OCI-LY3 (cell line): Measurements from ENCODE around the gene KDM4C.

Experiments used
- H2AFZ ChIP-seq: fragments of 200-600, 300-600 bp; shearing (Covaris generic); 2 replicates; pipeline ENCODE4 v1.6.0; 2014; ENCODE audit warnings: antibody characterized with exemption, low read depth, low read length
- H3K27ac ChIP-seq: fragments of 200-600, 300-600 bp; sonication (generic); 2 replicates; pipeline ENCODE4 v1.5.1; 2014; ENCODE audit warnings: mild to moderate bottlenecking, low read length, moderate library complexity, mixed read lengths
- H3K27me3 ChIP-seq: fragments of 200-600, 300-600 bp; sonication (generic); 2 replicates; pipeline ENCODE4 v1.6.1; 2014; ENCODE audit warnings: low read depth, low read length, mixed read lengths
- H3K36me3 ChIP-seq: fragments of 200-600, 300-600 bp; sonication (generic); replicated peaks from 2 replicates; pipeline ENCODE3; 2014; ENCODE audit warnings: low read depth, low read length, mixed read lengths
- H3K4me1 ChIP-seq: fragments of 300-600, 200-600 bp; sonication (generic); 2 replicates; pipeline ENCODE4 v1.6.1; 2014; ENCODE audit warnings: low read length, mixed read lengths
- H3K4me2 ChIP-seq: fragments of 200-600, 300-600 bp; sonication (generic); 2 replicates; pipeline ENCODE4 v1.6.1; 2014; ENCODE audit warnings: low read length, mixed read lengths
- H3K4me3 ChIP-seq: fragments of 300-600, 200-600 bp; sonication (generic); 2 replicates; pipeline ENCODE4 v1.5.1; 2014; ENCODE audit warnings: antibody characterized with exemption, mild to moderate bottlenecking, low read length, moderate library complexity
- H3K79me2 ChIP-seq: fragments of 300-600, 200-600 bp; shearing (Covaris generic); 2 replicates; pipeline ENCODE4 v1.6.1; 2014; ENCODE audit warnings: mild to moderate bottlenecking, low read length, mixed read lengths
- H3K9ac ChIP-seq: fragments of 300-600, 200-600 bp; shearing (Covaris generic); 2 replicates; pipeline ENCODE4 v1.6.0; 2014; ENCODE audit warnings: mild to moderate bottlenecking, low read length, moderate library complexity
- H3K9me3 ChIP-seq: fragments of 200-600, 300-600 bp; shearing (Covaris generic); 2 replicates; pipeline ENCODE4 v1.6.1; 2014; ENCODE audit warnings: low read length, mixed read lengths; ENCODE audit not compliant: insufficient read depth
- H4K20me1 ChIP-seq: fragments of 200-600, 300-600 bp; sonication (generic); 2 replicates; pipeline ENCODE4 v1.6.1; 2016; ENCODE audit warnings: low read length, mixed read lengths; ENCODE audit not compliant: insufficient read depth
- EZH2phosphoT487 ChIP-seq: fragments of 200-600 bp; shearing (Covaris generic); IDR thresholded peaks from 2 replicates; pipeline ENCODE4 v1.6.1; 2018; ENCODE audit warnings: antibody characterized with exemption, mixed run types, low read depth
- TF ChIP-seq, protein P1 (sequence below): fragments of 200-600, 300-600 bp; sonication (generic); IDR thresholded peaks from 2 replicates; pipeline ENCODE4 v1.5.1; 2014; ENCODE audit warnings: antibody characterized with exemption, low read length, low read depth

Gene KDM4C

GRCh38 chr9:6936103-6936502 lies 178.3 kb downstream of the KDM4C start:
- TF ChIP-seq, protein P1, sequence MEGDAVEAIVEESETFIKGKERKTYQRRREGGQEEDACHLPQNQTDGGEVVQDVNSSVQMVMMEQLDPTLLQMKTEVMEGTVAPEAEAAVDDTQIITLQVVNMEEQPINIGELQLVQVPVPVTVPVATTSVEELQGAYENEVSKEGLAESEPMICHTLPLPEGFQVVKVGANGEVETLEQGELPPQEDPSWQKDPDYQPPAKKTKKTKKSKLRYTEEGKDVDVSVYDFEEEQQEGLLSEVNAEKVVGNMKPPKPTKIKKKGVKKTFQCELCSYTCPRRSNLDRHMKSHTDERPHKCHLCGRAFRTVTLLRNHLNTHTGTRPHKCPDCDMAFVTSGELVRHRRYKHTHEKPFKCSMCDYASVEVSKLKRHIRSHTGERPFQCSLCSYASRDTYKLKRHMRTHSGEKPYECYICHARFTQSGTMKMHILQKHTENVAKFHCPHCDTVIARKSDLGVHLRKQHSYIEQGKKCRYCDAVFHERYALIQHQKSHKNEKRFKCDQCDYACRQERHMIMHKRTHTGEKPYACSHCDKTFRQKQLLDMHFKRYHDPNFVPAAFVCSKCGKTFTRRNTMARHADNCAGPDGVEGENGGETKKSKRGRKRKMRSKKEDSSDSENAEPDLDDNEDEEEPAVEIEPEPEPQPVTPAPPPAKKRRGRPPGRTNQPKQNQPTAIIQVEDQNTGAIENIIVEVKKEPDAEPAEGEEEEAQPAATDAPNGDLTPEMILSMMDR, result no peak
- TF ChIP-seq EZH2phosphoT487, result no peak
- H2AFZ ChIP-seq, result no peak overlapping the region

DNA sequence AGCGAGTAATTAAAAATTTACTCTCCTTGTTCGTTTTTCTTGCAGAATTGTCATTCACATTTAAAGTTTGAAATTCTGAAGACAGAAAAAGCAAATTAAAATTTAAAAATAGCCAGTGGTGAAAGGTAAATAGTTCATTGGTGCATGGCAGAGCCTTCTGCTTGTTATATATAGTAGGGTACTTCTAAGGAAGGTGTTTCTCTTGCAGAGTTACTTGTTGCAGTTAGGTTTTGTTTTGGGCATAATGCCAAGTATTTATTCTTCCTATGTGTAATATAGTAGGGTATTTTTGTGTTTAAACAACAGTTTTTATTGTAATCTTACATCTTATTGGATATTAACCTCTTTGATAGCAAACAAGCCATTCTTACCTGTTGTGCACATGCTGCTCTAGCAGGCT lies 179.4 kb downstream of the KDM4C start:
- Histone ChIP-seq H3K27ac (no peak overlapping the region), H3K4me1 (no peaks in the 10 kb centered on the region), H3K9me3 (no peaks in the 10 kb centered on the region), H3K79me2 (no peaks in the 10 kb centered on the region), H3K27me3 (no peaks in the 10 kb centered on the region), H3K4me3 (no peak overlapping the region), H4K20me1 (no peaks in the 10 kb centered on the region), H3K4me2 (no peak overlapping the region), H3K9ac (no peak overlapping the region), H3K36me3 (no peaks in the 10 kb centered on the region), H2AFZ (no peak overlapping the region)
- no peak for TF ChIP-seq EZH2phosphoT487
- TF ChIP-seq, protein P1, result no peak

More at GRCh38 chr9:6936103-6936502, 178.3 kb downstream of the KDM4C start:
- Histone ChIP-seq H3K4me1 (no peaks in the 10 kb centered on the region), H3K9me3 (no peaks in the 10 kb centered on the region), H3K27me3 (no peaks in the 10 kb centered on the region), H3K79me2 (no peaks in the 10 kb centered on the region), H4K20me1 (no peaks in the 10 kb centered on the region), H3K36me3 (no peaks in the 10 kb centered on the region), H3K9ac (no peak overlapping the region), H3K4me2 (no peak overlapping the region), H3K4me3 (no peak overlapping the region), H3K27ac (no peak overlapping the region)

DNA sequence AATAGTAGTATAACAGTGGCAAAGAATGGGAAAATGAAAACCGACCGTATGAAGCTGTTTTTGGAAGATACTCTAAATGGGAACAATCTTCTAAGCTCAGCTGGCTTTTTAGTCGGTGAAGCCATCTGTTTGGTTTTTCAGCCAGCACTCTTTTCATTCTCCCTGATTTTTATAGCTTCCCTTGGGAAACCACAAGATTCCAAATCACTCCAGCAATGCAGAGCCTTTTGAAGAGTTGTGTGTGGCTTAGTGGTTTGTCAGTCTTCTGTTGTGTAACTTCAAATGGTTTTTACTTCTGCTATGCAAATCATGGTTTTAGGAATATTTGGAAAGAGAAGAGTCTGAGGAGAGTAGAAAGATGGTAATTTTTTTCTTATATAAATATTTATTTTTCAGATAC lies 180.7 kb downstream of the KDM4C start:
- H3K27ac ChIP-seq, result no peak overlapping the region

DNA sequence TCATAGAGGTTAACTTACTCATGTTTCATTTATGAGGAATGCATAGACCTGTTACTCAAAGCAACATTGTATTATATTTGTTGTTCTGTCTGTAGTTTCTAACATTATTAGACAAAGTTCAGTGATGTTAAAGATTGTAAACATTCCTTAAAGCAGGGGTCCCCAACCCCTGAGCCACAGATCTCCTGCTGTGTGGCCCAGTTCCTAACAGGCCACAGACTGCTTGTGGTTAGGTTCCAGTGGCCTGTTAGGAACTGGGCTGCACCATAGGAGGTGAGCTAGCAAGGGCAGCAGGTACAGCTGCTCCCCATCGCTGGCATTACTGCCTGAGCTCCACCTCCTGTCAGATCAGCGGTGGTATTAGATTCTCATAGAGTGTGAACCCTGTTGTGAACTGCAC lies 181.1 kb downstream of the KDM4C start:
- H3K4me2 ChIP-seq, result no peak overlapping the region
- H3K9me3 ChIP-seq, result no peaks in the 10 kb centered on the region
- H3K36me3 ChIP-seq, result no peaks in the 10 kb centered on the region
- no peaks in the 10 kb centered on the region for H3K27me3 ChIP-seq
- no peak for TF ChIP-seq EZH2phosphoT487
- TF ChIP-seq, protein P1, result no peak
- H2AFZ ChIP-seq, result no peak overlapping the region
- H3K9ac ChIP-seq, result no peak overlapping the region
- no peaks in the 10 kb centered on the region for H4K20me1 ChIP-seq
- H3K79me2 ChIP-seq, result no peaks in the 10 kb centered on the region
- H3K27ac ChIP-seq, result no peak overlapping the region
- no peak overlapping the region for H3K4me3 ChIP-seq
- H3K4me1 ChIP-seq, result no peaks in the 10 kb centered on the region

More for the DNA sequence above, 180.7 kb downstream of the KDM4C start:
- Histone ChIP-seq H3K4me2 (no peak overlapping the region), H4K20me1 (no peaks in the 10 kb centered on the region), H3K36me3 (no peaks in the 10 kb centered on the region), H3K9ac (no peak overlapping the region), H3K4me3 (no peak overlapping the region), H3K4me1 (no peaks in the 10 kb centered on the region), H2AFZ (no peak overlapping the region), H3K27me3 (no peaks in the 10 kb centered on the region), H3K9me3 (no peaks in the 10 kb centered on the region), H3K79me2 (no peaks in the 10 kb centered on the region)
- TF ChIP-seq, protein P1, result no peak
- no peak for TF ChIP-seq EZH2phosphoT487
